Activated CD4-positive, alpha-beta T cell treated with anti-CD3 and anti-CD28 coated beads, Interleukin-2, amount 10 ng/mL, durations not matched to agents 7 days and 5 days (primary cell): Measurements from ENCODE around the gene SLX4IP. TPM values are rescaled to one million over a fixed set of nuclear protein-coding genes. Genes with fewer than 3 reads are reported as not detected.
A peak's percentile ranks its signal among the peaks of the same experiment; 100 is the strongest.

Source experiments
- CTCF ChIA-PET: fragments of 350-600 bp; sonication (Branson Sonifier 250); formaldehyde crosslinking; loops from one replicate; lab custom pipeline; 2021; ENCODE audit warnings: antibody characterized with exemption; lab: Charles Lee
- POLR2A ChIA-PET: fragments of 350-600 bp; sonication (Branson Sonifier 250); formaldehyde crosslinking; loops from one replicate; lab custom pipeline; 2021; ENCODE audit warnings: antibody characterized with exemption; lab: Charles Lee
- DNase-seq: peaks from one replicate; pipeline ENCODE4 v3.0.0-alpha.2; 2020
- H3K27ac Mint-ChIP-seq: one replicate; pipeline ENCODE4 v1.8.0; 2021; ENCODE audit warnings: mild to moderate bottlenecking, moderate library complexity, mixed read lengths
- H3K27me3 Mint-ChIP-seq: one replicate; pipeline ENCODE4 v1.8.0; 2021; ENCODE audit warnings: mixed read lengths
- H3K36me3 Mint-ChIP-seq: one replicate; pipeline ENCODE4 v1.8.0; 2021; ENCODE audit warnings: low read depth, mixed read lengths
- H3K4me1 Mint-ChIP-seq: one replicate; pipeline ENCODE4 v1.8.0; 2021; ENCODE audit warnings: mixed read lengths
- H3K4me3 Mint-ChIP-seq: one replicate; pipeline ENCODE4 v1.8.0; 2021; ENCODE audit warnings: mild to moderate bottlenecking, moderate library complexity, mixed read lengths
- H3K9me3 Mint-ChIP-seq: one replicate; pipeline ENCODE4 v1.8.0; 2021; ENCODE audit warnings: mixed read lengths
- total RNA-seq, 2 experiments: library from RNA; stranded (reverse); gene quantifications; one replicate each; pipeline ENCODE4 v1.2.3, GENCODE V29; 2021

Gene SLX4IP
- total RNA-seq, 2 experiments from 2014 or later: 9.2 to 9.5 TPM

DNA sequence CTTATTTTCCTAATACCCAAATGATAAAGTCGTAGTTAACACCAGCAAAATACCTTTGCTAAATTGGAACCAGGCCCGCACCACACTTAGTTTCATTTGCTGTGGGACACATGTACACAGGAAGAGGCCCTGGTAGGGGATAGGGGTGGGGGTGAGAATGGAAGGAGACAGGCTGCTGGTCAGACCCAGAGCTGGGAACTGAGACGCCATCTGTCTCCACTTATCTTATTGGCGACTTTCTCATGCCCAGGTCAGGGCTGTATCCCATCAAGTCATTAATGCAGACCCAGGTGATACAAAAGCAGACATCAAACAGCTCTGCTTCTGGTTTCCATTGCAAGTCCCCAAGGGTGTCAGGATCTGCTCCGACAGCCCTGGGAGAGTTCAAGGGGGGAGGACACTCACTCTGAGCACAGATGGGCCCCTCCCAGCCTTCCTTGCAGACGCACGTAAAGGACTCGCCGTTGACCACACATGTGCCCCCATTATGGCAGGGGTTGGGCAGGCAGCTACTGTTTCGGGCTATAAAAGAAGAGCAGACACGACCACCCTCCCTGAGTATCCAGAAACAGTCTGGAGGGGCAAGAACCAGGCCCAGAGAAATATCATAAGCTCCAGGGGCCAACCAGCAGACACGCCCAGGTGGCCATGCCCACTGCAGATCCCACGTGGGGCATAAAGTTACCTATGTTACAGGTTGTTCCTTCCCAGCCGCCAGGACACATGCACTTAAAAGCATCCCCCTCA is 209.5 kb downstream of the SLX4IP start:
- peaks cover 2% of the 10 kb centered on the region for H3K27me3 Mint-ChIP-seq
- CTCF ChIA-PET: no interaction called here

GRCh38 chr20:10645205-10645570 is 210.1 kb downstream of the SLX4IP start:
- no peaks in the 10 kb centered on the region for H3K36me3 Mint-ChIP-seq

More for the DNA sequence above, 209.5 kb downstream of the SLX4IP start:
- Mint-ChIP-seq H3K4me3 (no peak overlapping the region), H3K36me3 (no peaks in the 10 kb centered on the region), H3K9me3 (no peaks in the 10 kb centered on the region), H3K27ac (no peak overlapping the region), H3K4me1 (peaks cover 16% of the 10 kb centered on the region)
- no peak for DNase-seq
- POLR2A ChIA-PET: no interaction called here

DNA sequence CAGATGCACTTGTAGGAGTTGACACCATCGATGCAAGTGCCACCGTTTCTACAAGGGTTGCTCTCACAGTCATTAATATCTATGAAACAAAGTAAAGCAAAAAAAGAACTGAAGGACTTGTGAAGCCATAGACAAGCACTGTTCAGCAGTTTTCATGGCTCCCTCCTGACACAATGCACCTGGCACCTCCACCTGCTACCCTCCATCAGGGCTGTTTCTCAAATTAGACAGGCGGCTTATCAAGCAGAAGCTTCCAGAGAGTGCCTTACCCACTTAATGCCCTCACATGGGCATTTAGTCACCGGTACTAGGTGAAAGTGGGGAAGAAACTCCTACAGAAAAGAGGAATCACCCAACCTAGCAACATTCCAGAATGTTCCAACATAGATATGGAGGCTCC is 210.9 kb downstream of the SLX4IP start:
- ChIA-PET POLR2A (no interaction called here), CTCF (no interaction called here)
- DNase-seq: no peak
- H3K27me3 Mint-ChIP-seq: peaks cover 2% of the 10 kb centered on the region
- no peaks in the 10 kb centered on the region for H3K36me3 Mint-ChIP-seq
- no peak overlapping the region for H3K4me3 Mint-ChIP-seq
- peaks cover 16% of the 10 kb centered on the region for H3K4me1 Mint-ChIP-seq
- no peaks in the 10 kb centered on the region for H3K9me3 Mint-ChIP-seq
- no peak overlapping the region for H3K27ac Mint-ChIP-seq

More at GRCh38 chr20:10645205-10645570, 210.1 kb downstream of the SLX4IP start:
- ChIA-PET POLR2A (no interaction called here), CTCF (no interaction called here)
- H3K9me3 Mint-ChIP-seq: no peaks in the 10 kb centered on the region
- H3K27ac Mint-ChIP-seq: no peak overlapping the region
- peaks cover 16% of the 10 kb centered on the region for H3K4me1 Mint-ChIP-seq
- H3K27me3 Mint-ChIP-seq: peaks cover 2% of the 10 kb centered on the region
- H3K4me3 Mint-ChIP-seq: no peak overlapping the region
- DNase-seq: no peak

DNA sequence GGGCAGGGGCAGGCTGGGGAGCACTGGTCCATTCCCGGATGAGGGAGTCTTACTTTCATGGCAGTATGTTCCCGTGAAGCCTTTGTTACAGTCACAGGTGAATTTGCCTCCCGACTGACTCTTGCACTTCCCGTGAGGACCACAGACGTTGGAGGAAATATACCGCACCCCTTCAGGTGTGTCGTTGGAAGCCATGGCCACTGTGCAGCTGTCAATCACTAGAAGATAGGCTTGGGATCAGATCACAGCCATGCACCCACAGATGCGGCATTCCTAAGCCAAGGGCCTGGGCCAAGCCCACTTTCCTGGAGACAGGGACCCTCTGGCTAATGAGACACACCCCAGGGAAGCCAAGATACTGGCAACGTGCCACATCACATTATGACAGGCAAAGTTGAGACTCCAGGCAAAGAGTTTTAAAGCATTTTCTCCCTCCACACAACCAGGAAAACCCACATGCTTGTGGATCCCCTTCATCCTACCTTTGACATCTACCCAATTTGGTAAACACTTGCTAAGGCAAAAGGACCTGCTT is 211.8 kb downstream of the SLX4IP start:
- no peak overlapping the region for H3K27ac Mint-ChIP-seq
- H3K4me1 Mint-ChIP-seq: peaks cover 16% of the 10 kb centered on the region
- POLR2A ChIA-PET: no interaction called here
- peaks cover 2% of the 10 kb centered on the region for H3K27me3 Mint-ChIP-seq
- CTCF ChIA-PET: no interaction called here
- H3K9me3 Mint-ChIP-seq: no peaks in the 10 kb centered on the region
- no peak overlapping the region for H3K4me3 Mint-ChIP-seq
- DNase-seq: no peak
- no peaks in the 10 kb centered on the region for H3K36me3 Mint-ChIP-seq

DNA sequence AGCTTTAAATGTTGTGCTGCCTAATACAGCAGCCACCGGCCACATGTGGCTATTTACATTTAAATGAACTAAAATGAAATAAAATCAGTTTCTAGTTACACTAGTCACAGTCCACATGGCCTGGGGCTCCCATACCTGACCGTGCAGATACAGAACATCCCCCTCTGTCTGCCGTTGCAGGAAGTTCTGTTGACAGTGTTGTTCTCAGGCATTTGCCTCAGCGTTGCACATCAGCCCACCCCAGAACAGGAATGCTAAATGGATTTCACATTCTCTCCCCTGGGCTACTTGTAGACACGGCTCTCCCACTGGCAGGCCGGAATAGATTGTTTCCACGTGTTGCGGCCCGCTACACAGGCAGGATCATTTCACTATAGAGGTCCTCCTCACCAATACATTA is 212.4 kb downstream of the SLX4IP start:
- Mint-ChIP-seq H3K36me3 (no peaks in the 10 kb centered on the region), H3K27me3 (peaks cover 2% of the 10 kb centered on the region), H3K27ac (no peak overlapping the region), H3K4me3 (no peak overlapping the region), H3K9me3 (no peaks in the 10 kb centered on the region), H3K4me1 (peaks cover 16% of the 10 kb centered on the region)
- peak; percentile 15 for DNase-seq
- ChIA-PET CTCF (no interaction called here), POLR2A (no interaction called here)

DNA sequence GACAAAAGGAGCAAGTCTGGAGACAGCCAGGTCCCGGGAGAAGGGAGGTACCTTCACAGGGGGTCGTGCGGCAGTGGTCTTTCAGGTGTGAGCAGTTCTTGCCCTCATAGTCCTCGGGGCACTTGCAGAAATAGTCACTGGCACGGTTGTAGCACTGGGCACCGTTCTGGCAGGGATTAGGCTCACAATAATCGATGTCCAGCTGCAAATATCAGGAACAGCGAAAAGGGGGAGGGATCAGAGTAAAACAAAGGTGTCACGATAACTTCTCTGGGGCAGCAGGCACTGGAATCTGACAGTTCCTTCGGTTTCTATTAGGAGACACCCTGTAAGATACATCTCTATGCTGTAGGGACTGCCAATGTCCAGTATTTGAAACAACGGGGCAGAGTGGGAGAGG is 212.8 kb downstream of the SLX4IP start:
- H3K4me3 Mint-ChIP-seq: no peak overlapping the region
- ChIA-PET CTCF (no interaction called here), POLR2A (no interaction called here)
- no peak overlapping the region for H3K27ac Mint-ChIP-seq
- H3K36me3 Mint-ChIP-seq: no peaks in the 10 kb centered on the region
- peaks cover 2% of the 10 kb centered on the region for H3K27me3 Mint-ChIP-seq
- no peak for DNase-seq
- no peaks in the 10 kb centered on the region for H3K9me3 Mint-ChIP-seq
- peaks cover 14% of the 10 kb centered on the region for H3K4me1 Mint-ChIP-seq

DNA sequence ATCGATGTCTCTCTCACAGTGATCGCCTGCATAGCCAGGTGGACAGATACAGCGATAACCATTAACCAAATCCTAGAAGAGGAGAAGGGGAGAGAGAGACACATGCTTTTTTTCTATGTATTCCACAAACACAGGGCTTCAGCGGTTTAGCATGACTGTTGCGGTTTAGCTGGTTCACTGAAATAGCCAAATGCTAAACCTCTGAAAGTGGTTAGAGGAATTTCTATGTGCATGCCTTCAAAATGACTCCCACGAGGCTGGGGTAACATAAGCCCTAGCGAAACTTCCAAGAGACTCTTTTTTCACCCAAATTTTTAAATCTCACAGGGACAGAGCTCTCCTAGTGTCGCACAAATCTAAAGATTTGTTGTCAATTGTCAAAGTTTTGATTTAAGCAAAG is 213.5 kb downstream of the SLX4IP start:
- H3K36me3 Mint-ChIP-seq: no peaks in the 10 kb centered on the region
- H3K4me1 Mint-ChIP-seq: peaks cover 9% of the 10 kb centered on the region
- POLR2A ChIA-PET: no interaction called here
- DNase-seq: no peak
- CTCF ChIA-PET: interaction anchor here (1.3 kb wide), 1 partner anchor 13 kb away, joined by 3 read pairs; no protein-coding TSS in a partner anchor
- H3K27me3 Mint-ChIP-seq: peaks cover 2% of the 10 kb centered on the region
- H3K9me3 Mint-ChIP-seq: no peaks in the 10 kb centered on the region
- H3K4me3 Mint-ChIP-seq: no peak overlapping the region
- no peak overlapping the region for H3K27ac Mint-ChIP-seq

DNA sequence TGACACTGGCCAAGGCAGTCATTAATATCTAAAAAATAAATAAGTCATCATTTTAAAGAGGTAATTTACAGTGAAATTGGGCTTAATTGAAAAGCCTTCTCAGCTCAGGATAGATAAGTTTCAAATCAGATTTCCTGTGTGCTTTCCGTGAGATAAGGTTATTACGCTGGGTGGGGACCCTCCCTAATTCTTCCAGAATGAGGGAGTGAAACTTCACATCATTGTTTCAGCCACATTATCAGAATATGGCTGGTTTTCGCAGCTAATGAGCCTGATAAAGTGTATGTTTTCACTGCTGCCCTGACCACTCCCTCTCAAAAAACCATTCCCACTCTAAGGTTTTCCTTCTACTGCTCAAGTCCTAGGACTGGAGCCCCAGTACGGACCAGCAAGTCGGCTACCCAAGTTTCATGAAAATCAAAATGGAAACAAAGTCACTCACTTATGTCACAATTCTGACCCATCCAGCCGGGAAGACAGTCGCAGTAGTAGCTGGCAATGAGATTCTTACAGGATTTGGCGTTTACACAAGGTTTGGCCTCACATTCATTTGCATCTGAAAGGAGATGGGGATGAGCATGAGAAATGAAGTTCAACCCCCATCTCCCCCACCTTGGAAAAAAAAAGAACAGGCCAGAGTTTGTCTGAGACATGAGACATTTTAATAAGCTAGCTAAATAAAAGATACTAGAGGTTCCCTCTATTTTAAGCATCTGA is 214.1 kb downstream of the SLX4IP start:
- Mint-ChIP-seq H3K27ac (no peak overlapping the region), H3K4me3 (no peak overlapping the region), H3K27me3 (peaks cover 2% of the 10 kb centered on the region), H3K36me3 (no peaks in the 10 kb centered on the region), H3K9me3 (no peaks in the 10 kb centered on the region), H3K4me1 (peaks cover 6% of the 10 kb centered on the region)
- ChIA-PET CTCF (interaction anchor here (1.3 kb wide), 1 partner anchor 14 kb away, joined by 3 read pairs; no protein-coding TSS in a partner anchor), POLR2A (no interaction called here)
- no peak for DNase-seq

DNA sequence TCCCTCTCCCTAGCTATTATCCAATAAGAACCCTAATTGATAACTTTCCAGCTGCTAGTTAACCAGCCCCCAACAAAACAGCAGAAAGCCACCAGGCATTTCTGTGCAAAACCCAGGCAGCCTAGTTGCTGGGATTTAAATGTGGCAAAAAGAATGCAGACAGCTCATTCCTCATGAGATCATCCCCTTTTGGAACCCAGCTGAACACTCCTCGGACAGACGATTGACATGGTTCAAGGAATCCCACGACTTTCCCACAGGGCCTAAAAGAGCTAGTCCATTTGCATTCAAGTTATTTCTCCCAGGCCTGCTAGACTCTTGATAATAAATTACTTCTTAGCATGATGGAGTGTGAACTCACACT is 214.7 kb downstream of the SLX4IP start:
- CTCF ChIA-PET: interaction anchor here (1.1 to 1.3 kb wide), 2 partner anchors 14 to 21 kb away, joined by 3 to 5 read pairs; no protein-coding TSS in a partner anchor
- H3K27me3 Mint-ChIP-seq: peaks cover 2% of the 10 kb centered on the region
- H3K36me3 Mint-ChIP-seq: no peaks in the 10 kb centered on the region
- POLR2A ChIA-PET: no interaction called here
- no peak overlapping the region for H3K4me3 Mint-ChIP-seq
- H3K9me3 Mint-ChIP-seq: no peaks in the 10 kb centered on the region
- peaks cover under 1% of the 10 kb centered on the region for H3K4me1 Mint-ChIP-seq
- DNase-seq: no peak
- H3K27ac Mint-ChIP-seq: no peak overlapping the region

- Mint-ChIP-seq H3K4me3 (no peak overlapping the region), H3K27ac (no peak overlapping the region), H3K4me1 (no peaks in the 10 kb centered on the region), H3K9me3 (no peaks in the 10 kb centered on the region), H3K27me3 (peaks cover 2% of the 10 kb centered on the region), H3K36me3 (no peaks in the 10 kb centered on the region)
- ChIA-PET CTCF (no interaction called here), POLR2A (no interaction called here)
- no peak for DNase-seq
Measured at GRCh38 chr20:10651227-10651990, 216.3 kb downstream of the SLX4IP start.

DNA sequence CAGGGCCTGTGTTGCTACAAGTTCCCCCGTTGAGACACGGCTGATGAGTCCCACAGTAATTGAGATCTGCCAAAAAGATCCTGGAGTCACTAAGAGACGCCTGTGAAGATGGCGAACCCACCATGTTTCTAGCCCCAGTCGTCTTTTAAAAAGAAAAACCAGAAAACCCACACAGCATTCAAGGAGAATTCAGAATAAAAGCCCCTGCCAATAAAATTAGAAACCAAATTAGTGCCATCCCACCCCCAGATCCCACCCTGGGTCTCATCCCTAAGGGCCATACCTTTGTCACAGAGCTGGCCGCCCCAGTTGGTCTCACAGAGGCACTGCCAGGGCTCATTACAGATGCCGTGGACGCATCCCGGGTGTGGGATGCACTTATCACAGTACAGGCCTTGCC is 217.1 kb downstream of the SLX4IP start:
- no peak for DNase-seq
- Mint-ChIP-seq H3K4me1 (no peaks in the 10 kb centered on the region), H3K36me3 (no peaks in the 10 kb centered on the region), H3K4me3 (no peak overlapping the region), H3K27ac (no peak overlapping the region), H3K27me3 (peaks cover 2% of the 10 kb centered on the region), H3K9me3 (no peaks in the 10 kb centered on the region)
- POLR2A ChIA-PET: no interaction called here
- CTCF ChIA-PET: interaction anchor here (1.4 kb wide), 1 partner anchor 22 kb away, joined by 5 read pairs; no protein-coding TSS in a partner anchor

DNA sequence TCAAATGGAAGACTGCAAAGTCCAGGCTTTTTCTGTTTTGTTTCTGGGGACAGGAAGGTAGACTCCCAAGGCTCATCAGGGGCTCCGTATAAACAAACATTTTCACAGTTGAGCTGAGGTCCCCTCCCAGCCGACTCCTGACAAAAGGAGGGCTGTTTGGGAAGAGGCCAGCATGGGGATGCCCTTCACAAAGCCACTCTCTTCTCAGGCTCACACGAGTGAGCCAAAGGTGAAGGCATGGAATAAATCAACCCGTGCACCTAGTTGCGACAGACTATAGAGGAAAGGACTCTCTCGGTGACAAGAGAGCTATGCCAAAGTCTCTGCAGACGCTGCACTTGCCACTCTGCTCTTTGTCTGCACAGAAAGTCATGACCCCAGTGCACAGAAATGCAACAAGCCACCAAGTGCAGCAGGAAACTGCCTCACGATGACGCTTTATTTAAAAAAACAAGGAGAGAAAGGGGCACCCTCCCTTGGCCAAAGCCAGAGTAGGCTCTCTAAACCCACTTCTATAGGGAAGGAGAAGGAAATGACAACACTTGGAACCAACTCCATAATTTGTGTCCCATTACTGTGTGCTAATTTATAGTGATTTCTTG is 217.7 kb downstream of the SLX4IP start:
- no peak for DNase-seq
- no peaks in the 10 kb centered on the region for H3K36me3 Mint-ChIP-seq
- ChIA-PET POLR2A (no interaction called here), CTCF (interaction anchor here (1.4 kb wide), 1 partner anchor 22 kb away, joined by 5 read pairs; no protein-coding TSS in a partner anchor)
- peaks cover 5% of the 10 kb centered on the region for H3K27me3 Mint-ChIP-seq
- H3K4me3 Mint-ChIP-seq: no peak overlapping the region
- no peaks in the 10 kb centered on the region for H3K9me3 Mint-ChIP-seq
- H3K4me1 Mint-ChIP-seq: no peaks in the 10 kb centered on the region
- no peak overlapping the region for H3K27ac Mint-ChIP-seq
